Umbilical cord (tissue), 2 donors: ENCODE results near the gene HDGF. TPM values are rescaled to one million over a fixed set of nuclear protein-coding genes. Genes with fewer than 3 reads are reported as not detected.

Source experiments
- DNase-seq: peaks from one replicate; pipeline ENCODE4 v3.0.0-alpha.2; 2015; ENCODE audit warnings: low spot score
- total RNA-seq: library from RNA; depleted of rRNA; stranded (reverse); fragments of >200 nt; gene quantifications from one replicate; pipeline ENCODE4 v1.2.3, GENCODE V29; 2014; ENCODE audit warnings: low replicate concordance; ENCODE audit not compliant: insufficient read depth

The HDGF gene
- total RNA-seq, 1 donor from 2014 or later, result 69.8 TPM

- DNase-seq, result peak; percentile 96
These were observed 4.5 kb downstream of the HDGF start for GRCh38 chr1:156746728-156747631.

- DNase-seq, result no peak
These were observed 5.1 kb downstream of the HDGF start for GRCh38 chr1:156746406-156746727.

- no peak for DNase-seq
These were observed 5.6 kb downstream of the HDGF start for GRCh38 chr1:156745881-156746280.

GRCh38 chr1:156744786-156745419 is 6.6 kb downstream of the HDGF start:
- DNase-seq, result no peak

GRCh38 chr1:156744344-156744743 is 7.1 kb downstream of the HDGF start:
- no peak for DNase-seq

- DNase-seq, result no peak
These were observed 7.8 kb downstream of the HDGF start for GRCh38 chr1:156743367-156744302.

- no peak for DNase-seq
These were observed 8.7 kb downstream of the HDGF start for GRCh38 chr1:156742801-156743200.

- DNase-seq, result no peak
These were observed 9.5 kb downstream of the HDGF start for GRCh38 chr1:156742017-156742416.

GRCh38 chr1:156741481-156741983 is 9.9 kb downstream of the HDGF start:
- DNase-seq, result no peak

GRCh38 chr1:156740741-156741480 is 10.6 kb downstream of the HDGF start, which contains the start of gene MRPL24:
TSS of gene MRPL24 (minus strand) at chr1:156741088. CDS start at chr1:156738704, 2,384 bp downstream.
- peak; percentile 100 for DNase-seq

GRCh38 chr1:156740237-156740740 is 11.2 kb downstream of the HDGF start:
- DNase-seq, result no peak

- no peak for DNase-seq
These were observed 12.6 kb downstream of the HDGF start for GRCh38 chr1:156738916-156739315.

GRCh38 chr1:156738407-156738806 is 13.1 kb downstream of the HDGF start:
- DNase-seq, result no peak

GRCh38 chr1:156733989-156734584 is 17.4 kb downstream of the HDGF start:
- no peak for DNase-seq

GRCh38 chr1:156728599-156729462 is 22.6 kb downstream of the HDGF start, which contains the start of gene ISG20L2:
TSS of gene ISG20L2 (minus strand) at chr1:156728766. CDS start at chr1:156727652, 1,114 bp downstream.
- peak; percentile 98 for DNase-seq

- peak; percentile 84 for DNase-seq
These were observed 23.4 kb downstream of the HDGF start, which contains the start of gene METTL25B for GRCh38 chr1:156727926-156728598. TSS of gene METTL25B (plus strand) at chr1:156728469. CDS start at chr1:156729105, 636 bp downstream.

GRCh38 chr1:156727492-156727891 is 24.0 kb downstream of the HDGF start:
- DNase-seq, result no peak

GRCh38 chr1:156726549-156727226 is 24.8 kb downstream of the HDGF start:
- DNase-seq, result no peak
